Natural killer cell (primary cell): ENCODE measurements around the gene FOXP1. TPM values are rescaled to one million over a fixed set of nuclear protein-coding genes. Genes with fewer than 3 reads are reported as not detected.
"Not testable (repeated sequence)": the region's sequence is repeated elsewhere in the genome, so short reads cannot be mapped to it uniquely, and the experiment has no call there.

Experiments
- ATAC-seq, 3 donors: fragments of 150-1000 bp in 2 of 3; fragments of 200-7000 bp in 1 of 3; cut with Tn5 transposase; 1 replicate in 1 of 3; 2 replicates in 2 of 3; pipeline ENCODE4 v1.10.0; 2021; ENCODE audit warnings: mild to moderate bottlenecking in 2 of 3, moderate library complexity in 2 of 3
- DNase-seq, 2 donors: peaks; one replicate each; pipeline versions ENCODE4 v3.0.0 to v3.0.0-alpha.2; 2013 to 2021; ENCODE audit warnings: mixed read lengths in 1 of 2
- H3K27ac ChIP-seq: one replicate; pipeline ENCODE4 v1.5.1; 2013; ENCODE audit warnings: mild to moderate bottlenecking, low read length
- H3K27me3 ChIP-seq: one replicate; pipeline ENCODE4 v1.6.1; 2013; ENCODE audit warnings: low read length; ENCODE audit not compliant: control insufficient read depth, insufficient read depth
- H3K36me3 ChIP-seq: one replicate; pipeline ENCODE4 v1.6.1; 2013; ENCODE audit warnings: low read length; ENCODE audit not compliant: control insufficient read depth, insufficient read depth
- H3K4me1 ChIP-seq: one replicate; pipeline ENCODE4 v1.6.1; 2013; ENCODE audit warnings: low read length; ENCODE audit not compliant: control insufficient read depth, insufficient read depth
- H3K4me3 ChIP-seq: one replicate; pipeline ENCODE4 v1.5.1; 2013; ENCODE audit warnings: low read length
- H3K9me3 ChIP-seq: one replicate; pipeline ENCODE4 v1.6.1; 2013; ENCODE audit warnings: low read length; ENCODE audit not compliant: control insufficient read depth, insufficient read depth
- H3K27ac Mint-ChIP-seq, 2 donors: one replicate each; pipeline ENCODE4 v1.8.0; 2022; ENCODE audit warnings: mild to moderate bottlenecking in 2 of 2, mixed read lengths in 2 of 2, moderate library complexity in 1 of 2
- H3K27me3 Mint-ChIP-seq, 2 donors: one replicate each; pipeline ENCODE4 v1.8.0; 2022; ENCODE audit warnings: low read depth in 2 of 2, mixed read lengths in 2 of 2
- H3K36me3 Mint-ChIP-seq: one replicate; pipeline ENCODE4 v1.8.0; 2022; ENCODE audit warnings: mixed read lengths
- H3K4me1 Mint-ChIP-seq, 2 donors: one replicate each; pipeline ENCODE4 v1.8.0; 2022; ENCODE audit warnings: mixed read lengths in 2 of 2
- H3K4me3 Mint-ChIP-seq: one replicate; pipeline ENCODE4 v1.8.0; 2022; ENCODE audit warnings: mild to moderate bottlenecking, moderate library complexity, mixed read lengths
- H3K9me3 Mint-ChIP-seq, 2 donors: one replicate each; pipeline ENCODE4 v1.8.0; 2022; ENCODE audit warnings: mixed read lengths in 2 of 2
- CTCF ChIP-seq: fragments of 200-600 bp; IDR thresholded peaks from one replicate; pipeline ENCODE4 v1.8.0; 2022; ENCODE audit warnings: antibody characterized with exemption
- WGBS: methylation state at CpG from one replicate; pipeline ENCODE4 v1.1.7; 2013; ENCODE audit warnings: missing lambda C conversion rate; ENCODE audit not compliant: insufficient coverage; 5-methylcytosine and 5-hydroxymethylcytosine counted together
- intact Hi-C: fragments of 100-400 bp; cut with micrococcal nuclease; formaldehyde crosslinking; loops from one replicate; pipeline ENCODE4 v1.14.2; 2022
- total RNA-seq, 4 donors: library from RNA; stranded (reverse); fragments of 120-200 nt in 1 of 4; gene quantifications; one replicate each; pipeline versions ENCODE4 v1.2.3 to v1.2.4, GENCODE V29; 2013 to 2022

Gene FOXP1
- total RNA-seq, 3 donors from 2014 or later (not counting 1 experiment from before 2014, with no cell fraction given), result 166 to 185 (median 166) TPM

GRCh38 chr3:70980646-70981170 is 602.8 kb downstream of the FOXP1 start:
- ATAC-seq, result peak in 2 of 3 donors; percentile 40 to 51
- intact Hi-C loops, result no loop called here
- H3K27ac ChIP-seq, result no peak overlapping the region
- no peaks in the 10 kb centered on the region for H3K27me3 Mint-ChIP-seq
- peak overlapping the region; percentile 47 for H3K4me3 Mint-ChIP-seq
- 72% methylated on average over 8 of the region's 8 CpGs for WGBS
- H3K4me1 Mint-ChIP-seq, result peaks cover 33 to 40% of the 10 kb centered on the region in 2 donors
- H3K4me1 ChIP-seq, result peaks cover 3% of the 10 kb centered on the region
- no peaks in the 10 kb centered on the region for H3K9me3 Mint-ChIP-seq
- peak overlapping the region; percentile 78 to 84 for H3K27ac Mint-ChIP-seq
- H3K4me3 ChIP-seq, result no peak overlapping the region
- peaks cover 48% of the 10 kb centered on the region for H3K36me3 ChIP-seq
- peaks cover 9% of the 10 kb centered on the region for H3K36me3 Mint-ChIP-seq
- peak in 1 of 2 donors; percentile 58 for DNase-seq
- TF ChIP-seq CTCF, result no peak
- no peaks in the 10 kb centered on the region for H3K9me3 ChIP-seq
- no peaks in the 10 kb centered on the region for H3K27me3 ChIP-seq

- no peak for TF ChIP-seq CTCF
- no peaks in the 10 kb centered on the region for H3K27me3 Mint-ChIP-seq
- peak overlapping the region; percentile 72 for H3K4me3 Mint-ChIP-seq
- DNase-seq (no peak), ATAC-seq (peak in 2 of 3 donors; percentile 54 to 70)
- H3K9me3 ChIP-seq, result no peaks in the 10 kb centered on the region
- no peak overlapping the region for H3K27ac ChIP-seq
- peaks cover 3% of the 10 kb centered on the region for H3K4me1 ChIP-seq
- no peaks in the 10 kb centered on the region for H3K27me3 ChIP-seq
- peaks cover 33 to 40% of the 10 kb centered on the region in 2 donors for H3K4me1 Mint-ChIP-seq
- no peak overlapping the region for H3K4me3 ChIP-seq
- intact Hi-C loops, result no loop called here
- H3K36me3 Mint-ChIP-seq, result peaks cover 9% of the 10 kb centered on the region
- peak overlapping the region; percentile 78 to 84 for H3K27ac Mint-ChIP-seq
- H3K9me3 Mint-ChIP-seq, result no peaks in the 10 kb centered on the region
- peaks cover 49% of the 10 kb centered on the region for H3K36me3 ChIP-seq
- 82% methylated on average over 6 of the region's 7 CpGs for WGBS
Observed at GRCh38 chr3:70979983-70980645, 603.4 kb downstream of the FOXP1 start.

- Mint-ChIP-seq H3K9me3 (no peaks in the 10 kb centered on the region), H3K36me3 (peaks cover 9% of the 10 kb centered on the region), H3K27me3 (no peaks in the 10 kb centered on the region), H3K27ac (no peak overlapping the region), H3K4me1 (peaks cover 33 to 35% of the 10 kb centered on the region in 2 donors), H3K4me3 (no peak overlapping the region)
- DNase-seq (no peak), ATAC-seq (no peak)
- intact Hi-C loops, result no loop called here
- WGBS, result 98% methylated on average over 13 of the region's 13 CpGs
- Histone ChIP-seq H3K36me3 (peaks cover 55% of the 10 kb centered on the region), H3K27me3 (no peaks in the 10 kb centered on the region), H3K4me3 (no peak overlapping the region), H3K9me3 (no peaks in the 10 kb centered on the region), H3K4me1 (peaks cover 3% of the 10 kb centered on the region), H3K27ac (no peak overlapping the region)
- no peak for TF ChIP-seq CTCF
Observed at GRCh38 chr3:70977712-70978111, 605.8 kb downstream of the FOXP1 start.

- WGBS, result over 99% methylated on average over 4 of the region's 5 CpGs
- H3K4me3 ChIP-seq, H3K27ac ChIP-seq, H3K27me3 ChIP-seq, H3K27ac Mint-ChIP-seq, H3K27me3 Mint-ChIP-seq, ATAC-seq, H3K9me3 ChIP-seq, H3K4me1 ChIP-seq, intact Hi-C loops, H3K9me3 Mint-ChIP-seq, H3K4me3 Mint-ChIP-seq, DNase-seq: not testable (repeated sequence)
- Mint-ChIP-seq H3K4me1 (peaks cover 19 to 23% of the 10 kb centered on the region in 2 donors), H3K36me3 (peaks cover 14% of the 10 kb centered on the region)
- H3K36me3 ChIP-seq, result peaks cover 69% of the 10 kb centered on the region
Observed at GRCh38 chr3:70975981-70976380, 607.5 kb downstream of the FOXP1 start.
